HEK293 (cell line): ENCODE results near the gene GNPTG.

Source experiments
- CTCF ChIA-PET: fragments of 350-600 bp; formaldehyde crosslinking; extraction: SDS; loops from one replicate; lab custom pipeline; 2021; ENCODE audit warnings: antibody characterized with exemption; lab: Yijun Ruan, JAX
- POLR2A ChIA-PET: fragments of 300-600 bp; formaldehyde crosslinking; extraction: SDS; loops from one replicate; lab custom pipeline; 2020; ENCODE audit warnings: antibody characterized with exemption, inconsistent platforms; lab: Yijun Ruan, JAX
- H3K27ac ChIP-seq: fragments of 200-500 bp; sonication (Bioruptor generic); 2 replicates; pipeline ENCODE4 v1.5.1; 2014; ENCODE audit warnings: low read depth, low read length, control low read depth, inconsistent platforms; ENCODE audit errors: extremely low read depth
- H3K36me3 ChIP-seq, 2 experiments: fragments of 200-500 bp in 1 of 2; sonication (Bioruptor generic) in 1 of 2; 1 replicate in 1 of 2; 2 replicates in 1 of 2; pipeline ENCODE4 v1.5.1; 2014 to 2017; ENCODE audit warnings: inconsistent platforms in 2 of 2, low read length in 2 of 2; ENCODE audit not compliant: control insufficient read depth in 2 of 2, insufficient read depth in 1 of 2
- H3K4me1 ChIP-seq: fragments of 200-500 bp; sonication (Bioruptor generic); 2 replicates; pipeline ENCODE4 v1.5.1; 2014; ENCODE audit warnings: mild to moderate bottlenecking, low read length, inconsistent platforms; ENCODE audit not compliant: control insufficient read depth, insufficient read depth
- H3K4me3 ChIP-seq: 2 replicates; pipeline ENCODE4 v1.5.1; 2011; ENCODE audit warnings: low read depth, mild to moderate bottlenecking, control low read depth, low read length, moderate library complexity
- H3K9me3 ChIP-seq: fragments of 200-500 bp; sonication (Bioruptor generic); 2 replicates; pipeline ENCODE4 v1.5.1; 2014; ENCODE audit warnings: low read depth, low read length, inconsistent platforms; ENCODE audit not compliant: control insufficient read depth, insufficient read depth
- GFI1B ChIP-seq: fragments of 450-650 bp; formaldehyde crosslinking; IDR thresholded peaks from 2 replicates; pipeline ENCODE4 v1.5.1; 2016; ENCODE audit warnings: missing biosample characterization, missing genetic modification characterization
- GLIS1 ChIP-seq: fragments of 450-650 bp; formaldehyde crosslinking; IDR thresholded peaks from 2 replicates; pipeline ENCODE4 v1.5.1; 2016; ENCODE audit warnings: missing biosample characterization, missing genetic modification characterization
- GLIS2 ChIP-seq: fragments of 450-650 bp; formaldehyde crosslinking; IDR thresholded peaks from 2 replicates; pipeline ENCODE4 v1.5.1; 2016; ENCODE audit warnings: missing biosample characterization, missing genetic modification characterization
- KLF10 ChIP-seq: fragments of 450-650 bp; IDR thresholded peaks from 2 replicates; pipeline ENCODE4 v1.5.1; 2018; ENCODE audit warnings: missing biosample characterization, mild to moderate bottlenecking, missing genetic modification characterization
- KLF8 ChIP-seq: fragments of 450-650 bp; formaldehyde crosslinking; IDR thresholded peaks from 2 replicates; pipeline ENCODE4 v1.5.1; 2016; ENCODE audit warnings: missing biosample characterization, missing genetic modification characterization
- OSR2 ChIP-seq: fragments of 450-650 bp; formaldehyde crosslinking; IDR thresholded peaks from 2 replicates; pipeline ENCODE4 v1.5.1; 2016; ENCODE audit warnings: missing biosample characterization, missing genetic modification characterization
- PATZ1 ChIP-seq: fragments of 450-650 bp; formaldehyde crosslinking; IDR thresholded peaks from 2 replicates; pipeline ENCODE4 v1.5.1; 2016; ENCODE audit warnings: missing biosample characterization, missing genetic modification characterization
- SP2 ChIP-seq: fragments of 450-650 bp; formaldehyde crosslinking; IDR thresholded peaks from 2 replicates; pipeline ENCODE4 v1.5.1; 2016; ENCODE audit warnings: missing biosample characterization, missing genetic modification characterization
- TRIM28 ChIP-seq: IDR thresholded peaks from 2 replicates; pipeline ENCODE4 v1.6.1; 2011; ENCODE audit warnings: low read length, control low read depth, borderline replicate concordance
- ZBTB10 ChIP-seq: fragments of 450-650 bp; formaldehyde crosslinking; IDR thresholded peaks from 2 replicates; pipeline ENCODE4 v1.5.1; 2016; ENCODE audit warnings: missing biosample characterization, missing genetic modification characterization
- ZBTB20 ChIP-seq: fragments of 450-650 bp; formaldehyde crosslinking; IDR thresholded peaks from 2 replicates; pipeline ENCODE4 v1.5.1; 2016; ENCODE audit warnings: missing biosample characterization, missing genetic modification characterization
- ZBTB7A ChIP-seq: fragments of 450-650 bp; formaldehyde crosslinking; IDR thresholded peaks from 2 replicates; pipeline ENCODE4 v1.5.1; 2016; ENCODE audit warnings: low read depth, missing biosample characterization, missing genetic modification characterization
- ZFP69B ChIP-seq: fragments of 450-650 bp; formaldehyde crosslinking; IDR thresholded peaks from 2 replicates; pipeline ENCODE4 v1.5.1; 2016; ENCODE audit warnings: missing biosample characterization, missing genetic modification characterization
- ZNF16 ChIP-seq: fragments of 450-650 bp; formaldehyde crosslinking; IDR thresholded peaks from 2 replicates; pipeline ENCODE4 v1.5.1; 2016; ENCODE audit warnings: low read depth, missing biosample characterization, missing genetic modification characterization
- ZNF24 ChIP-seq: fragments of 450-650 bp; formaldehyde crosslinking; IDR thresholded peaks from 2 replicates; pipeline ENCODE4 v1.5.1; 2016; ENCODE audit warnings: missing biosample characterization, missing genetic modification characterization
- ZNF248 ChIP-seq: fragments of 450-650 bp; formaldehyde crosslinking; IDR thresholded peaks from 2 replicates; pipeline ENCODE4 v1.5.1; 2017; ENCODE audit warnings: missing biosample characterization, missing genetic modification characterization
- ZNF513 ChIP-seq: fragments of 450-650 bp; IDR thresholded peaks from 2 replicates; pipeline ENCODE4 v1.5.1; 2018; ENCODE audit warnings: missing biosample characterization, missing genetic modification characterization
- ZSCAN18 ChIP-seq: fragments of 450-650 bp; formaldehyde crosslinking; IDR thresholded peaks from 2 replicates; pipeline ENCODE4 v1.5.1; 2016; ENCODE audit warnings: missing biosample characterization, missing genetic modification characterization
- TF ChIP-seq, protein P1 (sequence below): fragments of 450-650 bp; formaldehyde crosslinking; IDR thresholded peaks from 2 replicates; pipeline ENCODE4 v1.5.1; 2017; ENCODE audit warnings: missing biosample characterization, missing genetic modification characterization

Gene GNPTG

DNA sequence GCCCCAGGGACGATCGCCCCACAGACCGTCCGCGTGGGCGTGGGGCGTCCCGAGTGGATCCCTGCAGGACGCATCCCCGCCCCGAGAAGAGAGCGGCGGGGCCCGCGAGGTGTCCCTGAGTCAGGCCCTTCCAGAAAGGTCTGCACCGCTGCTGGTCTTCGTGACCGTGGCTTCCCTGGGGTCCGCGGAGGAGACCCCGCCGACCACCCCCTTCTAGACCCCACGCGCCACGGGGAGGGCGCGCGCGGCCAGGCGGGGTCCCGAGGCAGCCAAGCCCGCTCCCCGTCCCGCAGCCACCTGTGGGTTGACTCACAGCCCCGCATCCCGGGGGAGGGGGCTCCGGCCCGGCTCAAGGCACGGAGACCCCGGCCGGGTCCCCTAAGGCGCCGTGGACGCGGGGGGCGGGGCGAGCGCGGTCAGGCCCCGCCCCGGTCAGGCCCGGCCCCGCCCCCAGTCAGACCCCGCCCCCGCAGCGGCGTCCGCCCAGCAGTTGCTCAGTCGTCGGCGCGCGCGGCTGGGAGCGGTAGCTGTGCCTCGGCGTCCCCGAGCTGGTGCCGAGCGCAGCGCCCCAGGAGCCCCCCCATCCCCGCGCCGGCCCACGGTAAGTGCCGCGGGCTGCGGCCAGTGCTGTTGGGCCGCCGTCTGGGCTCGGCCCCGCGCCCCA, 18.4 kb upstream of the GNPTG start, which contains the start of gene BAIAP3:
Gene BAIAP3 (plus strand): TSS at position 497 of the 664 bp plus-strand sequence. CDS start 4,905 bp downstream, outside the sequence.
- peaks cover 2% of the 10 kb centered on the region; the same call in 1 of the 2 replicates for H3K4me1 ChIP-seq
- TF ChIP-seq GFI1B (tag by site-specific recombination) (no peak), GLIS2 (tag by site-specific recombination) (0 out of 2 replicates have a peak, but pooled peaks have one; percentile 16), TRIM28 (no peak), PATZ1 (tag by site-specific recombination) (peak; percentile 26; the same call in 1 of the 2 replicates), KLF8 (peak; percentile 11; the same call in 1 of the 2 replicates), KLF10 (tag by site-specific recombination) (peak; percentile 26; the same call in 1 of the 2 replicates), OSR2 (tag by site-specific recombination) (peak; percentile 15; the same call in 1 of the 2 replicates)
- no peak within 1 kb of the TSS for H3K27ac ChIP-seq
- POLR2A ChIA-PET = interaction anchor here (1.3 to 1.4 kb wide), 2 partner anchors 10 to 24 kb away, joined by 3 to 9 read pairs; no protein-coding TSS in a partner anchor
- CTCF ChIA-PET = no interaction called here
- peak within 1 kb of the TSS; percentile 14 for H3K4me3 ChIP-seq
- H3K36me3 ChIP-seq = no peaks in the 10 kb centered on the region
- no peaks in the 10 kb centered on the region for H3K9me3 ChIP-seq

DNA sequence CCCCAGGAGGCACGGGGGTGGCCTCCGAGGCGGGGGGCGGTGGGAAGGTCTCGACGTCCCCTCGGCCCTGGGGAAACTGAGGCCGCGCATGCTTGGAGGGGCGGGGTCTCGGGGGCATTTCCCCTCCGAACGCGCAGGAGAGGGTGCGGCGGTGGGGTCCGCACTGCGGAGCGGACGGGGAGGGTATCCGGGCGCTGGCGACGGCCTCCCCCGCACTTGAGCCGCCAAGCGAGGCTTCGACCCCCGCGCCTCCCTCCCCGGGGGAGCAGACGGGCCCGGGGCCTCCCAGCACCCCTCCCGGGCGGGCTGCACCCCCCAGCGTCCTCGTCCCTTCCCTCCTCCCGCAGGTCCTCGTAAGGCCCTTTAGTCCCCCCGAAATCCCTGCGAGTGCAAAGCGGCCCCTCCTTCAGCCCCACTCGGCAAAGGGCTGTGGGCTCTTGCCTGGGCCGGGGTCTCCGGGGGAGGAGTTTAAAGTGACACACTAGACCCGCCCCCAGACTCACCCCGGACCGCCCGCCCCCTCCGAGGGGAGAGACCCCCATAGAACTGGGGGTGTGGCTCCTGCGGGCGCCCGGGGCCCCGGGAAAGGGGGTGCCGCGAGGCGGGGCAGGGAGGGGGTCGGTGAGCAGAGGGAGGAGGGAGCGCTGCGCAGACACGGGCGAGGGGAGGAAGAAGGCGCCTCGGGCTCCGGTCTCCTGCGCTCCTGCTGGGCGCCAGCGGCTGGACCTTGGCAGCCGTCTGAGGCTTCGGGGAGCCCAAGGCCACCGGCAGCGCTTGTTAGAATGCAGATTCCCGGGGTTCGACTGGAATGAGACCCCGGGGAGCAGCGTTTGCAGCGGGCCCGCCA, 17.7 kb upstream of the GNPTG start:
- H3K9me3 ChIP-seq = no peaks in the 10 kb centered on the region
- ChIA-PET CTCF (no interaction called here), POLR2A (interaction anchor here (1.2 to 1.4 kb wide), 2 partner anchors 8 to 9 kb away, joined by 3 to 9 read pairs; no protein-coding TSS in a partner anchor)
- no peaks in the 10 kb centered on the region for H3K36me3 ChIP-seq
- no peak overlapping the region for H3K27ac ChIP-seq
- H3K4me1 ChIP-seq = peaks cover 2% of the 10 kb centered on the region; the same call in 1 of the 2 replicates
- peak overlapping the region; percentile 14 for H3K4me3 ChIP-seq
- TF ChIP-seq, protein P1, sequence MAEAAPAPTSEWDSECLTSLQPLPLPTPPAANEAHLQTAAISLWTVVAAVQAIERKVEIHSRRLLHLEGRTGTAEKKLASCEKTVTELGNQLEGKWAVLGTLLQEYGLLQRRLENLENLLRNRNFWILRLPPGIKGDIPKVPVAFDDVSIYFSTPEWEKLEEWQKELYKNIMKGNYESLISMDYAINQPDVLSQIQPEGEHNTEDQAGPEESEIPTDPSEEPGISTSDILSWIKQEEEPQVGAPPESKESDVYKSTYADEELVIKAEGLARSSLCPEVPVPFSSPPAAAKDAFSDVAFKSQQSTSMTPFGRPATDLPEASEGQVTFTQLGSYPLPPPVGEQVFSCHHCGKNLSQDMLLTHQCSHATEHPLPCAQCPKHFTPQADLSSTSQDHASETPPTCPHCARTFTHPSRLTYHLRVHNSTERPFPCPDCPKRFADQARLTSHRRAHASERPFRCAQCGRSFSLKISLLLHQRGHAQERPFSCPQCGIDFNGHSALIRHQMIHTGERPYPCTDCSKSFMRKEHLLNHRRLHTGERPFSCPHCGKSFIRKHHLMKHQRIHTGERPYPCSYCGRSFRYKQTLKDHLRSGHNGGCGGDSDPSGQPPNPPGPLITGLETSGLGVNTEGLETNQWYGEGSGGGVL (tag by site-specific recombination) = 0 out of 2 replicates have a peak, but pooled peaks have one; percentile 16
- TF ChIP-seq ZBTB7A (tag by site-specific recombination) = peak; percentile 72; the same call in 1 of the 2 replicates
- TF ChIP-seq ZNF248 (tag by site-specific recombination) = no peak
- TF ChIP-seq ZBTB20 (tag by site-specific recombination) = peak; percentile 89
- peak; percentile 76 for TF ChIP-seq GLIS2 (tag by site-specific recombination)
- TF ChIP-seq ZSCAN18 (tag by site-specific recombination) = no peak
- TF ChIP-seq ZNF513 (tag by site-specific recombination) = no peak
- TF ChIP-seq ZNF24 = no peak
- 0 out of 2 replicates have a peak, but pooled peaks have one; percentile 26 for TF ChIP-seq ZFP69B (tag by site-specific recombination)
- no peak for TF ChIP-seq ZNF16 (tag by site-specific recombination)
- peak; percentile 41; the same call in 1 of the 2 replicates for TF ChIP-seq PATZ1 (tag by site-specific recombination)
- TF ChIP-seq GLIS1 = peak; percentile 61
- peak; percentile 14; the same call in 1 of the 2 replicates for TF ChIP-seq SP2
- peak; percentile 41; the same call in 1 of the 2 replicates for TF ChIP-seq ZBTB10 (tag by site-specific recombination)
